Peyer's patch (tissue), 4 donors: ENCODE results near the gene OLFML2A.

Experiments
- CTCF ChIP-seq, 6 experiments: fragments of 450-650 bp in 4 of 6; fragments of 200-600 bp in 2 of 6; sonication (generic) in 1 of 6; IDR thresholded peaks; one replicate each; pipeline ENCODE4 v1.5.1; 2017 to 2019; ENCODE audit warnings: antibody characterized with exemption in 6 of 6, mild to moderate bottlenecking in 3 of 6, moderate library complexity in 1 of 6
- POLR2A ChIP-seq, 2 donors: fragments of 450-650 bp; IDR thresholded peaks; one replicate each; pipeline ENCODE4 v1.5.1; 2017; ENCODE audit warnings: antibody characterized with exemption in 2 of 2, mild to moderate bottlenecking in 2 of 2, moderate library complexity in 2 of 2

- no peak for TF ChIP-seq CTCF (IDR thresholded peaks at IDR 0.05)
- no peak for TF ChIP-seq POLR2A (IDR thresholded peaks at IDR 0.05)
Measured at GRCh38 chr9:124800306-124801259, 23.6 kb downstream of the OLFML2A start.
